Vagina (tissue), 2 donors: ENCODE results near the gene RBP5.

Experiments used
- CTCF ChIP-seq, 3 experiments: fragments of 450-650 bp in 2 of 3; fragments of 200-600 bp in 1 of 3; sonication (generic) in 1 of 3; IDR thresholded peaks; one replicate each; pipeline ENCODE4 v1.5.1; 2017 to 2019; ENCODE audit warnings: antibody characterized with exemption in 3 of 3, mild to moderate bottlenecking in 2 of 3, moderate library complexity in 2 of 3
- POLR2AphosphoS5 ChIP-seq, 2 donors: sonication (generic); formaldehyde crosslinking; IDR thresholded peaks; one replicate each; pipeline ENCODE4 v1.9.0; 2017; ENCODE audit warnings: antibody characterized with exemption in 2 of 2, mild to moderate bottlenecking in 2 of 2, low read depth in 1 of 2; ENCODE audit not compliant: insufficient read depth in 1 of 2

DNA sequence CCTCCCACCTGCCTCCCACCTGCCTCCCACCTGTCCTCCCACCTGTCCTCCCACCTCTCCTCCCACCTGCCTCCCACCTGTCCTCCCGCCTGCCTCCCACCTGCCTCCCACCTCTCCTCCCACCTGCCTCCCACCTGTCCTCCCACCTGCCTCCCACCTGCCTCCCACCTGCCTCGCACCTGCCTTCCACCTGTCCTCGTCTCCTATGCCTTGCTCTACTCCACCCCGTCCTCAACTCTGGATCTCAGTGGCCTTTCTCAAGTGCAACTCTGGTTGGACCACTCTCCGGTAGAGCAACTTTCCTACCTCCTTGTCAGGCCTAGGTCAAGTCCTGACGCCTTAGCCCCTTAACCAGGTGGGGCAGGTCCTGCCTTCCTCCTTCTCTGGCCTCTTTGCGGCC lies 31.5 kb upstream of the RBP5 start:
- no peak for TF ChIP-seq CTCF (IDR thresholded peaks at IDR 0.05)
- no peak for TF ChIP-seq POLR2AphosphoS5 (IDR thresholded peaks at IDR 0.05; ENCODE audit: insufficient read depth in 1 of 2, low read depth in 1 of 2)
